Measurements from ENCODE around the gene ADGRG6.

Gene ADGRG6

DNA sequence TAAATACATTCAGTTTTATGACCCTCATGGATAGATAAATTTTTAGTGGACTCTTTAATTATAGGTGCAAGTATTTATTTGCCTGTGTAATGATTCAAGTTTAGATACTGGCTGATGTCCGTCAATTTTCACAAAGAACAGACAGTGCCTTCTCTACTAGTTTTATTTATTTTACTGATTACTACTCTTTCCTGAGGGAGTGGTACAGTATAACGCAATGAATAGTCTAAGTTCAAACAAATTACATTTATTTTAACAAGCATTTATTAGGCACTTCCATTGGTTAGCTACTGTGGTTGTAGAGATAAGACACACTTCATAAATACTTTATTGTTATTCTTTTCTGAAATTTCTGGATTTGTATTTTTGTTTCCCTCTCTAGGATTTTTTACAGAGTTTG lies 74.3 kb downstream of the ADGRG6 start:
- no peak for DNase-seq (ENCODE audit: low read depth in 2 of 2)

DNA sequence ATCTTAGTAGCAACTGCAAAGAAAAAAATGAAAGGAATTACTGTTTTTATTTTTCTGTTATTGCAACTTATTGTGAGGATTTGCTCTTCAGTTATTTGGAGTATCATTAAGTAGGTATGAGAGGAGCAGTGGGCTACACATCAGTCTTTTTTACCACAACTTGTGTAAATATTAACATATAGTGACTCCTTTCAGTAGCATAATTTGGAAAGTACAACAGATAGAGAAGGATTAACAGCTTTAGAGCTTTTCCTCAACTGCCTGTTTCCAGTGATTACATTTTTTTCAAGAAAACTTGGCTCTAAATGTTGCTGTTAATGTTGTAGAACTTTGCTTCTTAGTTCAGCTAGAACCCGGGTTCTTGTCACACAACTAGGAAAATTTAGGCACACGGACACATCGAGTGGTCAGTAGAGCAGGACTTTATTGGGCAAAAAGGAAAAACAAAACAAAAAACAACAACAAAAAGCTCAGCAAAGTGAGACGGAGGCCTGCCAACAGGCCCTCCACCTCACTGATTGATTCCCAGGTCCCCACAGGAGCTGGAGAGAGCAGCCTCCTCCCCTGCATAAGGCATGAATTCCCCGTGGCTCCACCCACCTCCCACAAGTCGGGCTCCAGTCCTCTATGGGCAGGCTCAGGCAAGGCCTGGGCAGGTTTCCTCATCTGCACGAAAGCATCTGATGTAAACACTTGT lies 75.1 kb downstream of the ADGRG6 start:
- no peak for DNase-seq (ENCODE audit: low read depth in 2 of 2)

DNA sequence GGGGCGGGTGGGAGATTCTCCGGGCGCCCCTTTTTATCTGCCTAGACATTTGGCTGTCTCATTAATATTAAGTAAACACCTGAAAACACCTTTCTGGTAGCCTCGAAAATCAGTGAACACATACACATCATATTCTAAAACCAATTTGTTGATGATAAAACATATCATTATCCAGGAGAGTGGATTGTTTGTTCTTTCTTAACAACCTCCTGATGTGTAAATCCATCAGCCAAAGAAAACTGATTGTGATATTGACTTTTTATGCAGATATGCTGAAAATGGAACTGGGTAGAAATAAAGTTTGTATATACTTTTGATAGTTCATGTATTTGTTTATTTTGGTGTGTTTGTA lies 75.7 kb downstream of the ADGRG6 start:
- no peak for DNase-seq (ENCODE audit: low read depth in 2 of 2)

DNA sequence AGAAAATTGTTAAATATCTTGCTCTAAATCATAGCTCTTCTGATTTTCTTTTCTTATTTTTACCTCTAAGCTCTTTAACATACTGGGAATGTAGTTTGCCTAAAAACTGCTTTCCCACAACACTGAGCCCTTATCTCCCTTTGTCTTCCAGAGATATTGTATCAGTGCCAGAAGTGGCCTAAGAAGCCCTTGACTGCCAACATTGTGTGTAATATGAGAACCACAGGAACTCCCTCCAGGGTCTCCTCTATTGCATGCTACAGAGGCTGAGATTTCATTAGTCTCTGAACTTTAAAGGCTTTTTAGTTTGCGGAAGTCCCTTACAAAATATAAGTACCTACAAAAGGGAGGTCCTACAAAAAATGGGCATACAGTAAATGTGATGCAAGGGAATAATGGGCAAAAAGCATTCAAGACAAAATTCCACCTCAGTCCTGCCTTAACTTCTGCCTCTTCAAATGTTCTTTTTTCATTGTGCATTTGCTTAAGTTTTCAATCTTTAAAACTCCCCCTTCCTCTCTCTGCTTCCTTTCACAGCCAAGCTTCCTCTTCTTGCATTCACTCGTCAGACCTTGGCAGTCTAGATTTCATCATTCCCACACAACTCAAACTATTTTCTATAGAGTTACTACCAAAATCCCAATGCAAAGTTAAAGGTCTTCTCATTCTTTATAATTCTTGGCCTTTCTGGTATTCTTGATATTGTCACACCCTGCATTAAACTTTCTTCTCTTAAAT lies 76.5 kb downstream of the ADGRG6 start:
- no peak for DNase-seq (ENCODE audit: low read depth in 2 of 2)

DNA sequence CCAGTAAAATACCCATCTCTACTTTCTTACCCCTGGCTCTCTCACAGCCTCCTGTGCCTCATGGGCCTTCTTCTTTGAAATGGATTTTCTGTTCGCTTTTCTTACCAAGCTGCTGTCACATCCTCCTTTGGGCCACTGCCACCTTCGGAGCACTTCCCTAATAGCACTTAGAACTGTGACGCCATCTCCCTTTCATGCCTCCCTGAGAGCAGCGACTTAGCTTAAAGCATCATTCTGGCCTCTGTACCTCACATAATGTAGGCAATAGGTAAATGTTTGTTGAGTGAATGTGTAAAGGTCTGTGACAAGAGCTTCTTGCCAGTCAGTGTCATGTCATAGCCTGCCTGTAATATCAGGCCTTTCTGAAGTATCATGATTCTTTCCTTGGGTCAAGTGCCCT lies 78.8 kb downstream of the ADGRG6 start:
- DNase-seq (ENCODE audit: low read depth in 2 of 2): no peak

DNA sequence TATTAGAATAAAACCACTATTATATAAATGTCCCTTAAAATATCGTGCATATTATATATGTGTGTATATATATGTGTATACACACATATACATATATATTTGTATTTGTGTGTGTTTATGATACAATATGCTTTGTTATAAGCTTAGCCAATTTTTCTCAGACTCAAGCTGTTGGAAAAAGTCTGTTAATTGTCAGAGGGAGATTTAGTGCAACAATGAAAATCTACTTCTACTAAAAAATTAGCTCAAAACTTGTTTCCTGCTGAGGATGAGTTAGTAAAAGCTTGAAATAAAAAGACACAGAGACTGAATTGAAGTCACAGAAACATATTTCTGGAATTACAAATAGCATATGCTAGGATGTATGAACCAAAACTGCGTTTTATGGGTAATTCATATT lies 79.4 kb downstream of the ADGRG6 start:
- DNase-seq (ENCODE audit: low read depth in 2 of 2): no peak

DNA sequence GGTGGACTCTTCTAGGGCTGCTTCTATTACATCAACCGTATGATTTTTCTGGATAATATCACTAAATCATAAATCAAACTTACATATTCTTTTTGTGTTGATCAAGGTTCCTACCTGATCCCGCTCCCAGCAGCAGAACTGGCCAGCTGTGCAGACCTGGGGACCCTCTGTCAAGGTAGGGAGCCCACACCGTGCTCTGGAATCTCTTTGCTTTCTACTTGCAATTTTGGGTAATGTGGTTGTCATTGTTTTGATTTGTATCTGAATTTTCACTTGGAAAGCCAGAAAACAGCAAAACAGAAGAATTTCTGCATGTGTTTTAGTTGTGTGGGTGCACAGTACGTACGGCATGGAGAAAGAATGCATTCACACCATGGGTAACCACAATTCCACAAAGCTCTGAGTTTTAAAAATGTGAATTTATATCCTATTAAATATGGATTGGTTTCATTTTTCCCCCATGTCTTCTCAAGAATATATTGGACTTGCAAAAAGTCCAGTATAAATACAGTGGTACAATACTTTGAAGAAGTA lies 80.1 kb downstream of the ADGRG6 start:
- DNase-seq (ENCODE audit: low read depth in 2 of 2): no peak

DNA sequence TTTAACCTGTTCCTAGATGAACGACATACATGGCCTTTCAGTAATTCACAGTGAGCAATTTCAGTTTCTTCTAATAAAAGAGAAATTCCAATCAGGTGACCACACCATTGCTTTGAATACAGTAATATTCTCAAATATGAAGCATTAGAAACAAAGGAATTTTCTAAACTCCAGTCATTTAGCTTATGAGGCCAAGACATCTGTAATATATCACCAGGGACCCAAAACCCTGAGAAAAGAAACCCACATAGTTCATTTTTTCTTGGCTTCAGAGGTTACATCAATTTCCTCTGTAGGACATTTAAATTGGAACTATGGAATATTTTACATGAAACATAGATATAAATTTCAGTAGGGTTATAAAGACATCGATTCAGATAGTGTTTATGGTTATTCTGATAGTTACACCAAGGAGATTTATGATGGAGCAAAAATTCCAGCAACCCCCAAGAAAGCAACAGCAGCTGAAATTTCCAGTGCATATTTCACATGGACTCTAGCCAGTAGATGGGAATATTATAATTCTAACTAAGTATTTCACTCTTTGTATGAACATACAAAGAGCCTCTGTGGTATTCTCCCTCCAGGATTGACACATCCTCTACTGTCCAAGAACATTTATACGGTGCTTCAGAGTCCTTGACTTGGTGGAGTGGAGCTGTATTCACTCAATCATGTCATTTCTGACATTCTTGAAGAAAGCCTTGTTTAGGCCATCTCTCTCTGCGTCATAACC lies 82.9 kb downstream of the ADGRG6 start:
- DNase-seq (ENCODE audit: low read depth in 2 of 2): no peak

DNA sequence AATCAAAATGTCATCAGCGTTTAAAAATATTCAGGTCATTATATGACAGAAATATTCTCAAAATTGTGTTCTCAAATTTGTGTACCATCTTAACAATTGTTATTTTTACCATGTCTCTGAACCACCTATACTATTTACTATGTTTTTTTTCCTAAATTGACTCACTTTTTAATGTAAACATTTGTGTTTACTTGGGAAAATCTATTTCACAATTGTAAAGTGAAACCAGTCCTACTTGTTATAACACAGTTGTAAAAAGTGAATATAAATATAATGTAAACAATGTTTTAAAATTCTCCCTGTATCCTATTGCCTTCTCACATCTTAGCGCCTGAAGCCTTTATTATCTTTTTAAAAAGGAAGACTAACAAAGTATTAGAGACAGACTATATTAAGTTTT lies 83.5 kb downstream of the ADGRG6 start:
- no peak for DNase-seq (ENCODE audit: low read depth in 2 of 2)

DNA sequence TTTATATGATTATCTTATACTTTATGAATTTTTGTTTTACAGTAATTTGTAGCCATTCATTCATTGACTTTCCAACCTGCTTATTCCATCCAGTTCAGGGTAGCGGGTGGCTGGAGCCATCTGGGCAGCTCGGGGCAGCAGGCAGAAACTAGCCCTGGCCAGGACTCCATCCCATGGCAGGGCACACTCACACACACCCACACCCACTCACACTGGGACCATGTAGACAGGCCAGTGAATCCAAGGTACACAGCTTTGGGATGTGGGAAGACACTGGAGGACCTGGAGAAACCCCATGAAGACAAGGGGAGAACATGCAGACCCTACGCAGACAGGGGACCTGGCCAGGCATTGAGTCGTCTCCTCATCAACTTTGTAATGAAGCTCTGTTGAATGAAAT lies 84.8 kb downstream of the ADGRG6 start:
- no peak for DNase-seq (ENCODE audit: low read depth in 2 of 2)

DNA sequence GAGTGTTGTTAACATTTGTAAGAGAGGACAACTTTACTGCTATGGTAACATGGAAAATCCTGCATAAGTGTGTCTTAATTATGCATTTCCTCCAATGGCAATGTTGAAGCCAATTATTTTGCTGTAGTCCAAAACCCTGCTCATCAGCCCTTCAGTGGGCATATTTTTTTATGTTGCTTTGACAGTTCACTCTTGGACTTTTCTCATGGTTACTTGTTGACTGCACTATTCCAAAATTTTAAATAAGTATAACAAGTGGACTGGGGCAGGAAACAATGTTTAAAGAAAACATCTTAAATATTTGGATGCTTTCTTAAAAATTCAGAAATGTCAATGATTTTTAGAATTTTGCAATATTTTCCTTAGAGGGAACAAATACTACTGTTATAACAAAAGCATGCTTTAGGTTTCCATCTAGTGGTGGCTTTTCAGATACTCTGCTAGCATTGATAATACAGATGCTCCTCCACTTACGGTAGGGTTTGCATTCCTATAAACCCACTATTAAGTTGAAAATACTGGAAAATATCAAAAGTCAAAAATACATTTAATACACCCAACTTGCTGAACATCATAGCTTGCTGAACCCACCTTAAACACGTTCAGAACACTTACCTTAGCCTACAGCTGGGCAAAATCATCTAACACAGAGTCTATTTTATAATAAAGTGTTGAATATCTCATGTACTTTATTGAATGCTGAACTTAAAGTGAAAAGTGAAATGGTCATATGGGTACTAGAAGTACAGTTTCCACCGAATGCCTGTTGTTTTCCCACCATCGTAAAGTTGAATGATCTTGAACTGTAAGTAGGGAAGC lies 86.4 kb downstream of the ADGRG6 start:
- DNase-seq (ENCODE audit: low read depth in 2 of 2): no peak

DNA sequence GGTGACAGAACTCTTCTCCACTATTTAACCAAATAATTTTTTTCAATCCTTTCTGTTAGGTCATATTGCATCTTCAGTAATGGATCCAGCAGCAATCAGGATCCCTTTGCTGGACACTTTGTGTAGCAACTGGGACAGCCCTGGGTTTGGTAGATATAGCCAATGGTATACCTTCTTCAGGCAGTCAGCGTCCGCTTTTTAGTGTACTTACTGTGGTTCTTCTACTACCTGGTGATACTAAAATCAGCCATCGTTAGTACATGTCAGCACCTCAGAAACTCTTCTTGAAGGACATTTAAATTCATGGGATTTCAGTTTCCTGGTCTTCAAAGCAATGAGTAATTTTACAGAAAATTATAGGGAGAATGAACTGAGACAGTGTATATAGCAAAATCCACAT lies 93.5 kb downstream of the ADGRG6 start:
- no peak for DNase-seq (ENCODE audit: low read depth in 2 of 2)

DNA sequence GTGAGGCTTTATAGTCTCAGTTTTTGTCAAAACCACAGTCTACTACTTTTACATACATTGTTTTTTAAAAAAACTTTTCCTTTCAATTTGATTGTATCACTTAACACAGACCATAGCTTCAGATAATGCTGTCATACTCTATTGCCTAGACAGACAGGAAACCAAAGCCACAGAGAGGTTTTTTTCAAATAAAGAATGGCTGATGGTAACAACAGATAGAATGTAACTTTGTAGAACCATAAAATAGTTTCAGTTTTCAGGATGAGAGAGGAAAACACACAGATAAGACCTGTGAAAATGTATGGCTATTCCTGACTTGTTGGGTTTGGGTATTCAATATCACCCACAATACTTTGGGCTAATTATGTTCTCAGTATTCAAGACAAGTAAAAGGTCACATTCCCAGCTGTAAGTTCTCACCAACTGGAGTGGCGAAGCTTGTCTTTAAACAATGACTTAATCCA lies 94.0 kb downstream of the ADGRG6 start:
- no peak for DNase-seq (ENCODE audit: low read depth in 2 of 2)

DNA sequence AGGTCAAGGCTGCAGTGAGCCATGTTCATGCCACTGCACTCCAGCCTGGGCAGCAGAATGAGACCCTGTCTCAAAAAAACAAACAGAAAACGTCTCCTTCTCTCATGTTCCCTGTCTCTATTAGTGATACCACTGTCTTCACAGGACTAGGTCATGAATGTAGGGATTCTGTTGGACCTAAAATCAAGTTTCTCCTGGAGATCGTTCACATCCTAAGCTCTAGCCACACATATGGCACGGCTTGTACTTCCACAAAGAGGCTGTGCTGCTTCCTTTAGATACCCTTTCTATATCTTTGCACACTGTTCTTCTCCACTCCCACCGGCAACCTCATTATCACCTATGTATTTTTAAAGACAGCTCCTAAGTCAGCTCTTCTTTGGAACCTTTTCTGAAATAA lies 96.5 kb downstream of the ADGRG6 start:
- DNase-seq (ENCODE audit: low read depth in 2 of 2): no peak

DNA sequence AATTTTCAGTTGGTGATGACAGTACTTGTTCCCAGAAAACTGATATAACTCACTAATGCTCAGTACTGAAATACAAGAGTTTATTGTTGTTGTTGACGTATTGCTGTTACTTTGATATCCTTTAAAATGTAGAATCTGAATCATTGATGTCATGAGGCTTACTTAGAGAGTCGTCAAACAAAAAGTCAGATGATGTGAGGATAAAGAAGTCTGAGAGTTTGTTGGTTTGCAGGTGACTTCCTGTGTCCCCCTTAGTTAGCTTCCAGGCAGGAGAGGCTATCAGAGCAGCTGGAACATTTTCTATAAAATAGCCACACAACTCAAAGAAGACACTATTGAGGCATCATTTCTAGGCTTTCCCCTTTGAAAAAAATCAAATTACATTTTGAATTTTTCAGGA lies 97.9 kb downstream of the ADGRG6 start:
- no peak for DNase-seq (ENCODE audit: low read depth in 2 of 2)

DNA sequence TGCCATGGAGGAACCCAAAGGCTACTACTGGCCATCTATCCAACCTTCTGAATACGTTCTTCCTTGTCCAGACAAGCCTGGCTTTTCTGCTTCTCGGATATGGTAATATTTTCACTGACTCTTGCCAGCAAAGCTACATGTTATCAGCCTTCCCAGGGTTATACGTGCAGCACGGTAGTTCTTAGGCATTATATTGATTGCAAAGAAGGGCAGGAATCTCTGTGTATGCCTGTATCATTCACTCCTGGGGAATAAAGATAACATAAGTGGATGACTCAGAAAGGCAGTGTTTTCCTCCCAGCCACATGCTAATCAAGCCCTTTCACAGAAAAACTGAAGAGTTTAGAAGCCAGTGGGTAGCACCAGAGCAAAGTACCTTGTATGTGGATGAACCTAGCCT lies 98.7 kb downstream of the ADGRG6 start:
- no peak for DNase-seq (ENCODE audit: low read depth in 2 of 2)

DNA sequence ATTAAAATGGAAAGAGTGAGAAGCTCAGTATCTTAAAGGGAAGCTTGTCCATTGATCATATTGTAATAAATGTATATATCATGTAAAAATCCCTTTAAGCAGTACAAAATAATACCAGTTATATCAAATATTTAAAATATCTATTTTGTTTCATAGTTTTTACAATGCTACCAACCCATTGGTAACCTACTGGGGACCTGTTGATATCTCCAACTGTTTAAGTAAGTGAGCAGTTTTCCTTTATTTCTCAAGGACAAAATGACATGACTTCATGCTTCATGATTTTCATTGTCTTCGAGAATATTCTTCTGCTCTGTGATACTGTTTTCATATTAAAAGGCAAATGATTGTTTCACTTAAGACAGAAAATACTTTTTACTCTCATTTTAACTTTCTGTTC lies 100.0 kb downstream of the ADGRG6 start:
- no peak for DNase-seq (ENCODE audit: low read depth in 2 of 2)

DNA sequence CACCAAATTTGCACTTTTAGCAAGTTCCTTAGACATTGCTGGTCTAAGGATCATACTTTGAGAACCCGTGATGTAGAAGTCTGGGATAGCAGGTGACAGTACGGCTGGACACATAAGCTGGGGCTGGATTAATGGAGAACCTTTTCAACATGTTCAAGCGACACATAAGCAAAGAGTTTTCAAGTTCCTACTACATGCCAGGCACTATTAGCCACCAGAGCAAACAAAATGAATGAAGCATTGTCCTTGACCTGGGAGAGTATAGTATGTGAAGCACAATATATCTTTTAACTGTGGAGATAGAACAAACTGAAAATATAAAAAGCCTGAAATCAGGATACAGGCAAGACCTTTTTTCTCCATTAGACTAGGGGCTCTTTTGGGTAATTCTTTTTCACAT lies 102.9 kb downstream of the ADGRG6 start:
- DNase-seq (ENCODE audit: low read depth in 2 of 2): no peak

DNA sequence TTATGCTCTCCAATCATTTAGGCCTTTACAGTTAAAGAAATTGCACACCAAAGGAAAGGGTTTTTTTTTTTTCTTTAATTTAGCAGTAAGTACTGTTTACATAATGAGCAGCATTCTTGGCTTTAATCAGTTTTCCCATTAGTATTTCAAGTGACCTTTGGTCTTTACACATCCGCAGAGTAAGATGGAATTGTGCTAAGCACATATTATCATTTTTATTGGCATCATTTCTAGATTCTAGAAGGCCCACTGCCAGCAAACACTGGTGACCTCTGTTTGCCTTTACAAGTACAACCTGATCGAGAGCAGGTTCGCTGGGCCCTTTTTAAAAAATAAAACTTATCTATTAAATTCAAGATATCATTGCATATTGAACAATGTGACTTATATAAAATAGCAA lies 104.3 kb downstream of the ADGRG6 start:
- no peak for DNase-seq (ENCODE audit: low read depth in 2 of 2)

DNA sequence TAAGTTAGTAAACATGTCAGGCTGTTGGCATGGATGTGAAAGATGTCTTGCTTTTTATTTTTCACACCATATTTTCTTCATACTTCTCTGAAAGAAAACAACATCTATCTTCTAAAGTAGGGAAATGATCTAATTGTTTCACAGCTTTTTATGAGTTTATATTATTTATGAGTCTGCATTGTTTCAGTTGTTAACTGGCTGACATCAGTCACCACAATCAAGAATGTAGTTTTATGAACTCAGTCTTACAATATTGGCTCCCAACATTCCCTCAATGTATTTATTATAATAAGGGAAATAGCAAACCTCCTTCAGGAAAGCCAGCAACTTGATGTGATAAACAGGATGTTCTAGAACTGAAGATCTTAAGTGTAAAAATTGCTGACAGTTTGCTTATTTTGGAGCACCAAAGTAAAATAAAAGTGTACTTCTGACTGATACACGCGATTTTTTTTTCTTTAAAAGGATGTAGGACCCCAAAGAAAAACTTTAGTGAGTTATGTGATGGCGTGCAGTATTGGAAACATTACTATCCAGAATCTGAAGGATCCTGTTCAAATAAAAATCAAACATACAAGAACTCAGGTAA lies 106.0 kb downstream of the ADGRG6 start:
- no peak for DNase-seq (ENCODE audit: low read depth in 2 of 2)

DNA sequence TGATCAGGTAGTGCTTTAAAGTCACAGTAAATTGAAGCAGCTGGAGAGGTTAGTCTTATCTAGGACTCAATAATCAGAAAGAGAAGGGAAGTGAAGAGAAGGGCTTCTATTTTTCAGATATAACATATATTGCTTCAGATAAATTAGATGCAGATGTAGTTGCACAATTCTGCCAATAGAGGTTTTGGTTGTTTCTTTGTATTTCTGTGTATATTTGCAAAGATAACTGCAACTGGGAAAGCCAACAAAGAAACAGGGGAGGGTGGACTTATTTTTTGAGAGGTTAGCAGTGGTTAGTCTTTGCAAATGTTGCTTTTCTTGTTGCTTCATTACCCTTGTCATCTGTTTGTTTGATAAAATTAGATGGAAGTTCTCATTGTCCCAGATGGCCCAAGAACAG lies 106.6 kb downstream of the ADGRG6 start:
- no peak for DNase-seq (ENCODE audit: low read depth in 2 of 2)

DNA sequence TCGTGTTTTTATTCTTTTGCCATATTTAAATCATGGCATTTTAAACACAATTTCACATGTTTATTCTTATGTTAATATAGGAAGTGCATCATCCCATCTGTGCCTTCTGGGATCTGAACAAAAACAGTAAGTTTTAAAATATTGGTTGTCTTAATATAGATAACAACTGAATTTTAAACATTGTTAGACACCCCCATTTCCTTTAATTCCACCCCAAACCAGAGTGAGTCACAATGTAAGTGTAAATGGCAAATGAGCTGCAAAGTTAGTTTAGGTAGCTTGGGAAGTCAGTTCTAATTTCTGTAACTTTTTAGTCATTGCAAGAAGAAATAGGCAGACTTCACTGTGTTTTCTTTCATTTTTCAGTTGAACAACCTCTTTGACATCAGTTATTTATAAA lies 108.0 kb downstream of the ADGRG6 start:
- DNase-seq (ENCODE audit: low read depth in 2 of 2): no peak
